ENCODE data around the gene CPLX1. TPM values are rescaled to one million over a fixed set of nuclear protein-coding genes. Genes with fewer than 3 reads are reported as not detected.

The CPLX1 gene
- total RNA-seq, 1 donor from 2014 or later: 0.64 TPM

DNA sequence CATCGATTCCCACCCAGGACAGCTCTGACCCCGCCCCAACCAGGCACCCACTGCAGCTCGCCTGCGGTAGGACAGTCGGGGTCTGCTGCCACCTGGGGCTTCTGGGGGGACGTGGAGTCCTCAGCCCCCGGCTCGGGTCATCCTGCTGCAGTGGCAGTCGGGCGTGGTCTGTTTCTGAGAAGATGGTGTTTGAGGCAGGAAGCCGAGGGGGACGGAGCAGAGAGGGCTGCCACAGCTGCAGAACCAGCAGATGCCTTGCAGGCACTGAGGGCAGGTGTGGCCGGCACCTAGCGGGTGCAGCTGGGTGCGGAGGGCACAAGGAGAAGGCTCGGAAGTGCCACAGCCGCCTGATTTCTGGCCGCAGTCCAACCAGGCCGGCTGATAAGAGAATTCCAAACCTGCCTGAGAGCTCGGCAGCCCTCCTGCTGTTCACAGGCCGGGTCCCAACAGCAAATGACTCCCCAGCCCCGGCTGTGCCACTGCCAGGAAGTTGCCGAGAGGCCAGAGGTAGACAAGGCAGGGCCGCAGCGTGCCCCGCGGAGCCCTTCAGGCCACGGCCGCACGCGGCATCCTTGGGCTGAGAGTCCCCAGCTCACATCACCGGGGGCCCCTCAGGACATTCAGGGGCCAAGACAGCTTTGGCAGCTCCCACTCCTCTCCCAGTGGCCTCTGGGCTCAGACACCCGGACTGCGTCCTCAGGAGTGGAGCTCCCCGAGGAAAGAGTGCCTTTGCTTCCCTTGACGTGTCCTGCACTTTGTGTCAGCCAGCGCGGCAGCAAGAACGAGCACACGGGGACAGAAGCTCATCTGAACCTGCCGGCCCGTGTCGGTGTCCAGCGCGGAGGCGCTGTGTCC, 9.4 kb upstream of the CPLX1 start:
- Mint-ChIP-seq H3K36me3 (ENCODE audit: low read depth) (peaks cover 8% of the 10 kb centered on the region), H3K27ac (no peak overlapping the region), H3K4me1 (ENCODE audit: low read depth) (peaks cover 4% of the 10 kb centered on the region), H3K27me3 (ENCODE audit: low read depth) (no peaks in the 10 kb centered on the region), H3K9me3 (peaks cover 25% of the 10 kb centered on the region), H3K4me3 (ENCODE audit: low read depth) (no peak overlapping the region)
- DNase-seq (ENCODE audit: low spot score): no peak
- intact Hi-C loops (cut with micrococcal nuclease): no loop called here

DNA sequence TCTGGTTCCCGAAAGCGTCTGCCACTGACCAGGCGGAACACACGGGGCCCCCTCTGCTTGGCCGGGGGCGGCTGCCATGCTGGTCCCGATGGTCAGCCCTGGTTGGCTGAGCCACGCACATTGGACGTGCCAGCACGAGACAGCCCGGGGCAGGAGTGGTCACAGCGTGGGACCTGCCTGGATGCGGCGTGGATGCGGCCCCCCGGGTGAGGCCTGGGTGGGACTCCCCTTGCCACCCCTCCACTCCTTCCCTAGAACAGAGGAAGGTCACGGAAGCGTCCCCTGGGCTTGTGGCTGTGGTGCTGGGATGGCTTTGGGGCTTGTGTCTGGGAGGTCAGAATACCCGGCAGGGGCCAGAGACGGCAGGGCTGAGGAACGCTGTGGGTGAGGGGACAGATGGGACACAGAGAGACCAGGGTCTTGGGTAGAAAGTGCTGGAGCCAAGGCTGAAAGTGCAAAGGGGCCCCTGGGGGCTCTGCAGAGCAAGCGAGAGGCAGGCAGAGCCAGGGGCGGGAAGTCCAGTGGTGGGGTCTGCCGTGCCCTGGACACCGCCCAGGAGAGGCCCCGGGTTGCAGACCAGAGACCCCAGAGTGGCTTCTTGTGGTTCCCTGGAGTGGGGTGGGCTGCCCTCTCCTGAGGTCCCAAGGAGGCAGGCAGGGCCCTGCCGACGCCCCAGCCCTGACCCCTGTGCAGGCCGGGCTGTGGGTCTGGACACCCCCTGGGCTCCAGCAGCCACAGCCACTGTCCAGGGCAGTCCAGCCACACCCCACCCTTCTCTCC, 8.6 kb upstream of the CPLX1 start:
- Mint-ChIP-seq H3K4me1 (ENCODE audit: low read depth) (no peaks in the 10 kb centered on the region), H3K27me3 (ENCODE audit: low read depth) (no peaks in the 10 kb centered on the region), H3K27ac (no peak overlapping the region), H3K36me3 (ENCODE audit: low read depth) (peaks cover 4% of the 10 kb centered on the region), H3K4me3 (ENCODE audit: low read depth) (no peak overlapping the region), H3K9me3 (peaks cover 17% of the 10 kb centered on the region)
- intact Hi-C loops (cut with micrococcal nuclease): no loop called here
- no peak for DNase-seq (ENCODE audit: low spot score)

DNA sequence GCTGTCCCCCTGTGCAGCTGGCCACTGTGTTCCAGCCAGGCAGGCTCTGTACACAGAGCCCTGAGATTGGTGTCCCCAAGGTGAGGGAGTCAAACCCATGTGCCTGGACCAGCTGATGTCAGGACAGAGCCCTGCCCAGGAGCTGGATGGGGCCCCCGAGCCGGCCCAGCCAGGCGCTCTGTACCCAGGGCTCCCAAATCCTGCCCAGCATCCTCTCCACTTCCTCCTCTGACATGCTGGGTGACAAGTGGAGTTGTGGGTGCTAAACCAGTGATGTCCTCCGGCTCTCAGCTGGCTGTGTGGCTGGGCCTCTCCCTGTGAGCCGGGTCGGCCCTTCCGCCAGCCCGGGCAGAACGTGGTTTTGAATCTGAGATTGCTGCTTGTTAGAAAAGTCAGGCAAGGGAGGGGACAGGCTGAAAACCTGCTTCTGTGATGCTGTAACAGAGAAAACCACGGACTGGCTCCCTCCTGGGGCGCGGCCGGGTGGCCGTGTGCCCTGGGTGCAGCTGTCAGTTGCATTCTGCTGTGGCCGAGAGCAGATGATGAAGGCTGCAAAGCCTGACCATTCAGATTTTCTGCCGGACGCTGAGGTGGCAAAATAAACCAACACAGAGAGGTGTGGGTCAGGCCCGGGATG, 7.9 kb upstream of the CPLX1 start:
- Mint-ChIP-seq H3K9me3 (peaks cover 11% of the 10 kb centered on the region), H3K36me3 (ENCODE audit: low read depth) (peaks cover 4% of the 10 kb centered on the region), H3K27ac (no peak overlapping the region), H3K27me3 (ENCODE audit: low read depth) (no peaks in the 10 kb centered on the region), H3K4me1 (ENCODE audit: low read depth) (no peaks in the 10 kb centered on the region), H3K4me3 (ENCODE audit: low read depth) (no peak overlapping the region)
- no peak for DNase-seq (ENCODE audit: low spot score)
- intact Hi-C loops (cut with micrococcal nuclease): no loop called here

DNA sequence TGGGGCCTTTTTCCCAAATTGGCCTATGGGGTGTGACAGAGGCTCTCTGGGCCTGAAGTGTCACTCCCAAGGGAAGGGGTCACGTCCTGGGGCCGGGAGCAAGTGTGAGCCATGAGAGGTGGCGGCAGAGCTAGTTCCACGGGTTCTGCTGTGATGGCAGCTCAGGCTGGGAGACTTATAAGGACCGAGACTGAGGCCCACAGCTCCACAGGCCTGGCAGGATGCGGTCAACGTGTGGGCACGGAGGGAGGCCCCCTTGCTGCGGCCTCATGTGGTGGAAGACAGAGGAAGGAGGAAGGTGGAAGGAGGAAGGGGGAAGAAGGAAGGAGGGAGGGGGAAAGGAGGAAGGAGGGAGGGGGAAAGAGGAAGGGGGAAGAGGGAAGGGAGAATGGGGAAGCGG, 7.2 kb upstream of the CPLX1 start:
- no peak overlapping the region for H3K4me3 Mint-ChIP-seq (ENCODE audit: low read depth)
- DNase-seq (ENCODE audit: low spot score): no peak

DNA sequence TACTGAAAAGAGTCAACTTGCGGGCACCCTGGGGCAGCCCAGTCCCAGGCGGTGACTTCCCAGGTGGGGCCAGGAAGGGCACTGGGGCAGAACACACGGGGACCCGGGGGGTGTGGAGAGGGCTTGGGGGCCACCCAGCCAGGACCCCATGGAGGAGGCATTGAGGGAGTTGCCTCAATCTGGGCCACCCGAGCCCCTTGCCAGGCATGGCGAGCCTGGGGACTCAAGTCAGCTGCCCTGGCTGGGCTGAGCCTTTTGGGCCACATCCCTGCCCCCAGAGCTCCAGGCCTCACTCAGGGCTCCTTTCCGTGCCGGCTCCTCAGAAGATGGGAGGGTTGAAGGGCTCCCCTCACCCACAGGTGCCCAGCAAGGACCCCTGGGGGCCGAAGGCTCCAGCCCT, 6.6 kb upstream of the CPLX1 start:
- Mint-ChIP-seq H3K4me3 (ENCODE audit: low read depth) (no peak overlapping the region), H3K9me3 (peaks cover 2% of the 10 kb centered on the region), H3K36me3 (ENCODE audit: low read depth) (peaks cover under 1% of the 10 kb centered on the region), H3K27me3 (ENCODE audit: low read depth) (peaks cover 8% of the 10 kb centered on the region), H3K27ac (no peak overlapping the region), H3K4me1 (ENCODE audit: low read depth) (no peaks in the 10 kb centered on the region)
- DNase-seq (ENCODE audit: low spot score): no peak
- intact Hi-C loops (cut with micrococcal nuclease): no loop called here

More for the DNA sequence above, 7.2 kb upstream of the CPLX1 start:
- no peak overlapping the region for H3K27ac Mint-ChIP-seq
- H3K36me3 Mint-ChIP-seq (ENCODE audit: low read depth): peaks cover 4% of the 10 kb centered on the region
- intact Hi-C loops (cut with micrococcal nuclease): no loop called here
- no peaks in the 10 kb centered on the region for H3K4me1 Mint-ChIP-seq (ENCODE audit: low read depth)
- peaks cover 3% of the 10 kb centered on the region for H3K27me3 Mint-ChIP-seq (ENCODE audit: low read depth)
- H3K9me3 Mint-ChIP-seq: peaks cover 8% of the 10 kb centered on the region

DNA sequence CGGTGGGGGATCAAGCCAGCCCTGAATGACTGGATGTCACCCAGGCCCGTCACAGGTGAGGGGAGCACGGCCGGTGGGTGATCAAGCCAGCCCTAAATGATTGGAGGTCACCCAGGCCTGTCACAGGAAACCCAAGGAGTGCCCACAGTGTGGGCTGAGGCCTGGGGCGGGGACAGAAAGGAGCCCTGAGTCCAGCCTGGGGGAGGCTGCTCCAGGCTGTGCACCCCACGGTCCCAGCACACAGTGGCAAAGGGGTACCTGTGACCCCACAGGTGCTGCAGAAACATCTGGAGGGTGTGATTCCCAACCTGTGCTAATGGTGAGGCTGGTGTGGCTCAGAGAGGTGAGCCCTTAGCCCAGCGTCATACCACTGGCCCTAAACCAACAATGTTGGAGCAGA, 6.2 kb upstream of the CPLX1 start:
- H3K27ac Mint-ChIP-seq: no peak overlapping the region
- no peak overlapping the region for H3K4me3 Mint-ChIP-seq (ENCODE audit: low read depth)
- peaks cover 11% of the 10 kb centered on the region for H3K27me3 Mint-ChIP-seq (ENCODE audit: low read depth)
- no peak for DNase-seq (ENCODE audit: low spot score)
- H3K36me3 Mint-ChIP-seq (ENCODE audit: low read depth): no peaks in the 10 kb centered on the region
- intact Hi-C loops (cut with micrococcal nuclease): no loop called here
- H3K9me3 Mint-ChIP-seq: no peaks in the 10 kb centered on the region
- H3K4me1 Mint-ChIP-seq (ENCODE audit: low read depth): no peaks in the 10 kb centered on the region

DNA sequence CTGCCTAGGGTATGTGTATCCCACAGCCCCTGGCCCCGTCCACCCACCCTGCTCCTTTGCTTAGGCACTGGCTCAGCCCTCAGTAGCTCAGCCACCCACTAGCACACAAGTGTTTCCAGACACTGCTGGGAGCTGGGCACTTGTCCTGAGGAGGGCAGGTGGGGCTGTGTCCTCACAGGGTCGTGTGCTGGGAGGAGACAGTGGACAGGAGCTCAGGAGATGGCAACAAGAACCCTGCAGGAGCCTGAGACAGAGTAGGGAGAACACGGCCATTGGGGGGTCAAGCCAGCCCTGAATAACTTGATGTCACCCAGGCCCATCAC, 5.5 kb upstream of the CPLX1 start:
- H3K36me3 Mint-ChIP-seq (ENCODE audit: low read depth): no peaks in the 10 kb centered on the region
- no peak for DNase-seq (ENCODE audit: low spot score)
- no peaks in the 10 kb centered on the region for H3K4me1 Mint-ChIP-seq (ENCODE audit: low read depth)
- peaks cover 11% of the 10 kb centered on the region for H3K27me3 Mint-ChIP-seq (ENCODE audit: low read depth)
- H3K4me3 Mint-ChIP-seq (ENCODE audit: low read depth): no peak overlapping the region
- H3K9me3 Mint-ChIP-seq: no peaks in the 10 kb centered on the region
- intact Hi-C loops (cut with micrococcal nuclease): no loop called here
- H3K27ac Mint-ChIP-seq: no peak overlapping the region

DNA sequence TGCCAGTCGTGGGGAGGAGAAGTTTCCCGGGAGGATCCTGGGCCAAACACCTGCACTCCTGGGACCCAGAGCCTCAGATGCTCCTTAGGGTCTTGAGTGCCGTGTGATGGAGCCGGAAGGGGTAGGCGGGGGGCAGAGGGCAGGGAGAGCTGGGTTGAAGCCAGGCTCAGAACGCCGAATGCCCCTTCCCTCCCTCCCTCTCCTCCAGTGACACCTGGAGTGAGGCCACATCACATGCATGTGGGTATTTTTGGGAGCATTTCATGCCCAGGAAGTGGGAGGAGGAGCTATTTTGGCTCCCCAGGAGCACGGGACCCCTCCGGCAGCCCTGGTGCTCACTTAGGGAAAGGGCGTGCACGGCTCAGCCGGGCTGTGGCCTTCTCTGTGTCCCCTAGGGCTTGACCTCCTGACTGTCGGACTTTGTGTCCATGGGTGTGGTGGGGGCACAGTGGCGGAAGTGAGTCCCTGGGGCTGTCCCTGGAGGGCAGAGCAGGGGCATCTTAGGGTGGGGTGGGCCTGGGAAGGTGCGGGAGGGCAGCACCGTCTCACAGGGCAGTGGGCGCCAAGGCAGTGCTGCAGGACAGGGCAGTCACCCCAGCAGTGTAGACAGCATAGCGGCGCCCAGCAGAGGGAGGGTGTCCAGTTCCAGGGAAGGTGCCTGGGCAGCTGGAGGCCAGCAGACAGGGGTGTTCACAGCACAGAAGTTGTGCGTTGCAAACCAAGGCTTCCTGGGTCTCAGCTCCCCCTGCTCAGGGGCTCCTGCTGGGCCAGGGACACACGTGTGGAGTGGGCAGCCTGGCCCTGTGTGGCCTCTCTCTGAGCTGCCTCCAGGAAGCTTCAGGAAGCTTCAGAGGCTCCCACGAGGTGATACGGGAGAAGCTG, 4.9 kb upstream of the CPLX1 start:
- Mint-ChIP-seq H3K4me3 (ENCODE audit: low read depth) (no peak overlapping the region), H3K27ac (no peak overlapping the region), H3K36me3 (ENCODE audit: low read depth) (no peaks in the 10 kb centered on the region), H3K9me3 (no peaks in the 10 kb centered on the region), H3K4me1 (ENCODE audit: low read depth) (no peaks in the 10 kb centered on the region), H3K27me3 (ENCODE audit: low read depth) (peaks cover 11% of the 10 kb centered on the region)
- intact Hi-C loops (cut with micrococcal nuclease): no loop called here
- DNase-seq (ENCODE audit: low spot score): no peak

DNA sequence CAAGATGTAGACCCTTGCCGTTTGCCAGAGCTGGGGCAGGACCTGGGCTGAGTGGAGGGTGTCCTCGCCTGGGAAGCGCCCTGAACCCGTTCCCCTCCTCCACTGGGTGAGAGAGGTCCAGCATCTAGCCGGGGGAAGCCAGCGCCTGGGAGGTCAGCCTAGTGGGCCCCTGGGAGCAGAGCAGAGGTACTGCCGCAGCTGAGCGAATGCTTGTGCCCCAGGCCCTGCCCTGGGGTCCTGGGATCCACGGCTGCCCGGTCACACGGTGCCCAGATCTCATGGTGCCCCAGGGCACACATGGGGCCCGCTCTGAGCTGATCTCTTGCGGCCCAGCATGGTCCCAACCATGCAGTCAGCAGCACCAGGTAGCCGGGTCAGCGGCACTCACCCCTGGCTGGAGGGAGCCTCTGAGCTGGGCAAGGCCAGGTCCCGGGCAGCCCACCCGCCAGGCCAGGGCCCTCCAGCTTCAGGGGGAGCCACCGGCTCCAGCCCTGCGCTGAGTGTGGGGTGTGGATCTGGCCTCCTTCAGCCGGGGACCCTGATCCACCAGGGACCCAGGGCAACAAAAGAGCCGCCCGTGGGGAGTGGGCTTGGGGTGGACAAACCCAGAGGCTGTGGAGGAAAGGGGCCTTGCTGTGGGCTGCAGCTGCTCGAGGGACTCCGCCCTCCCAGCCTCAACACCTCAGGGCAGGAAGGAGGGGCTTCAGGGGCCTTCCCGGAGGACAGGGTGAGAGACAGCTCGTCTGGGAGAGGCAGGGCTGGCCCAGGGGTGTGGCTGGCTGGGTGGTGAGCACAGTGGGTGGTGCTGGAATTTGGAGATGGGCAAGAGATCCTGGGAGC, 4.1 kb upstream of the CPLX1 start:
- DNase-seq (ENCODE audit: low spot score): no peak
- H3K27me3 Mint-ChIP-seq (ENCODE audit: low read depth): peaks cover 11% of the 10 kb centered on the region
- H3K9me3 Mint-ChIP-seq: no peaks in the 10 kb centered on the region
- H3K27ac Mint-ChIP-seq: no peak overlapping the region
- H3K4me3 Mint-ChIP-seq (ENCODE audit: low read depth): no peak overlapping the region
- intact Hi-C loops (cut with micrococcal nuclease): no loop called here
- H3K4me1 Mint-ChIP-seq (ENCODE audit: low read depth): no peaks in the 10 kb centered on the region
- H3K36me3 Mint-ChIP-seq (ENCODE audit: low read depth): no peaks in the 10 kb centered on the region

DNA sequence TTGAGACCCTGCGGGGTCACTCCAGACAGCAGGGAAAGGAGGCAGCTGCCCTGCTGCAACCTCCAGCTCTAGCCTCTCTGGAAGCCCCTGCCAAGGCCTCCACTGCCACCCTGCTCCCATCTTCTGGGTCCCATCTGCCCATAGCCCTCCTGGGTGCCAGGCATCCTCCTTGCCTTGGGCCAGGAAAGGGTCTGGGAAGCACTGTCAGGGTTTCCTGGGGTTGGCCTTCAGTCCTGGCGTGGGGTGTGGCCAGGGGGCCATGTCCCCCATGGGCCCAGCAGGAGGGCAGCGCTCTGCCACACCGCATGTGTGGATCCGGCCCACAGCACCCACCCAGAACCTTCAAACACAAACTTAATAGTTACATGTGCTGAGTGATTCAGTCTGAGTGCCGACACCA, 3.4 kb upstream of the CPLX1 start:
- Mint-ChIP-seq H3K4me3 (ENCODE audit: low read depth) (no peak overlapping the region), H3K9me3 (no peaks in the 10 kb centered on the region), H3K36me3 (ENCODE audit: low read depth) (no peaks in the 10 kb centered on the region), H3K4me1 (ENCODE audit: low read depth) (no peaks in the 10 kb centered on the region), H3K27me3 (ENCODE audit: low read depth) (peaks cover 15% of the 10 kb centered on the region), H3K27ac (no peak overlapping the region)
- intact Hi-C loops (cut with micrococcal nuclease): no loop called here
- no peak for DNase-seq (ENCODE audit: low spot score)

DNA sequence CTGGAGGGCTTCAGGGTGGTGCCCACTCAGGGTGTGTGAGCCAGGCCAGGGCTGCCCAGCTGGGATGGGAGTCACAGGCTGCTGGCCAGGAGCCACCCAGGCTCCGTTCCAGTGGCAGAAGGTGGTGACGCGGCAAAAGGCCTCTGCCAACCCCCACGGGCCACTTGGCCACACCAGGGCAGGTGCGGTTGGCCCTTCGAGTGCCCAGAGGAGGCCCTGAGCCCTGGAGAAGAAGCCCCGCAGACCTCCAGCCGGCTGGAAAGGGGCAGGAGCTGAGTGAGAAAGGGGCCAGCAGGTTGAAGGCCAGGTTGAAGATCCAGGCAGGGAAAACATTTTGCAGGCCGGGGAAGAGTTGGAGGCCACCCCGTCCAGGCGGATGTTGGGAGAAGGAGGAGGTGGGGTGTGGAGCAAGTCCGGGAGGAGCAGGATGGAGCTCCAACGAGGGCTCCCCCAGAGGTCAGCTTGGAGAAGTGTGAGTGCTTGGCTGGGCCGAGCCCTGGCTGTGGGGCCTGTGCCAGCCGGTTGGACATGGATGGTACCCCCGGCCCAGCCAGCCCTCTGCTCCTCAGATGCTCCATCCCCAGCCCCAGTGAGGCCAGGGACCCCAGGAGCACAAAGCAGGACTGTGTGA, 2.8 kb upstream of the CPLX1 start:
- Mint-ChIP-seq H3K4me3 (ENCODE audit: low read depth) (no peak overlapping the region), H3K9me3 (no peaks in the 10 kb centered on the region), H3K27me3 (ENCODE audit: low read depth) (peaks cover 15% of the 10 kb centered on the region), H3K36me3 (ENCODE audit: low read depth) (no peaks in the 10 kb centered on the region), H3K27ac (no peak overlapping the region), H3K4me1 (ENCODE audit: low read depth) (no peaks in the 10 kb centered on the region)
- intact Hi-C loops (cut with micrococcal nuclease): no loop called here
- DNase-seq (ENCODE audit: low spot score): no peak
